ENCODE results near the gene TMIE.
A peak's percentile ranks its signal among the peaks of the same experiment; 100 is the strongest.
"Not testable (repeated sequence)": the region's sequence is repeated elsewhere in the genome, so short reads cannot be mapped to it uniquely, and the experiment has no call there.

Gene TMIE

GRCh38 chr3:46690798-46691197 lies 10.4 kb upstream of the TMIE start:
- no peak for DNase-seq

- no peak for DNase-seq
Observed at GRCh38 chr3:46692566-46692990, 8.6 kb upstream of the TMIE start.

- peak; percentile 78 to 80 for DNase-seq
Observed at GRCh38 chr3:46693038-46693891, 7.9 kb upstream of the TMIE start, which contains the start of gene ALS2CL. Gene ALS2CL (minus strand): TSS chr3:46693679. CDS start chr3:46689440, 4,239 bp downstream.

GRCh38 chr3:46693892-46694226 lies 7.3 kb upstream of the TMIE start:
- DNase-seq = peak in 1 of 2 donors; percentile 53

- DNase-seq = no peak
Observed at GRCh38 chr3:46694520-46694919, 6.7 kb upstream of the TMIE start.

GRCh38 chr3:46695177-46695961 lies 5.8 kb upstream of the TMIE start:
- peak; percentile 49 to 63 for DNase-seq

- DNase-seq = no peak
Observed at GRCh38 chr3:46695962-46696894, 5.0 kb upstream of the TMIE start.

- peak in 1 of 2 donors; percentile 60 for DNase-seq
Observed at GRCh38 chr3:46699676-46700523, 1.3 kb upstream of the TMIE start.

- DNase-seq = no peak
Observed at GRCh38 chr3:46700772-46701171, 420 bp upstream of the TMIE start.

- no peak for DNase-seq
Observed at GRCh38 chr3:46702246-46703012, 1.2 kb downstream of the TMIE start.

- DNase-seq = no peak
Observed at GRCh38 chr3:46703013-46703520, 1.9 kb downstream of the TMIE start.

- not testable (repeated sequence) for DNase-seq
Observed at GRCh38 chr3:46704346-46704745, 3.2 kb downstream of the TMIE start.

- DNase-seq = peak; percentile 66 to 73
Observed at GRCh38 chr3:46705022-46705530, 3.9 kb downstream of the TMIE start.

GRCh38 chr3:46705751-46706552 lies 4.8 kb downstream of the TMIE start:
- DNase-seq = no peak

- no peak for DNase-seq
Observed at GRCh38 chr3:46706771-46707582, 5.8 kb downstream of the TMIE start.

GRCh38 chr3:46707601-46708011 lies 6.4 kb downstream of the TMIE start:
- DNase-seq = no peak

- no peak for DNase-seq
Observed at GRCh38 chr3:46708401-46709156, 7.4 kb downstream of the TMIE start.

GRCh38 chr3:46709157-46709654 lies 8.0 kb downstream of the TMIE start:
- no peak for DNase-seq
